ENCODE data around the gene LMNTD2.
A peak's percentile ranks its signal among the peaks of the same experiment; 100 is the strongest.

The LMNTD2 gene

GRCh38 chr11:590997-591396, 30.5 kb upstream of the LMNTD2 start:
- Histone ChIP-seq H3K27me3 (ENCODE audit: insufficient read depth, poor library complexity, severe bottlenecking) (no peaks in the 10 kb centered on the region), H3K4me3 (replicated peaks; ENCODE audit: insufficient read depth, low read length) (no peak overlapping the region), H3K27ac (replicated peaks) (no peak overlapping the region)
- TF ChIP-seq, protein P1, sequence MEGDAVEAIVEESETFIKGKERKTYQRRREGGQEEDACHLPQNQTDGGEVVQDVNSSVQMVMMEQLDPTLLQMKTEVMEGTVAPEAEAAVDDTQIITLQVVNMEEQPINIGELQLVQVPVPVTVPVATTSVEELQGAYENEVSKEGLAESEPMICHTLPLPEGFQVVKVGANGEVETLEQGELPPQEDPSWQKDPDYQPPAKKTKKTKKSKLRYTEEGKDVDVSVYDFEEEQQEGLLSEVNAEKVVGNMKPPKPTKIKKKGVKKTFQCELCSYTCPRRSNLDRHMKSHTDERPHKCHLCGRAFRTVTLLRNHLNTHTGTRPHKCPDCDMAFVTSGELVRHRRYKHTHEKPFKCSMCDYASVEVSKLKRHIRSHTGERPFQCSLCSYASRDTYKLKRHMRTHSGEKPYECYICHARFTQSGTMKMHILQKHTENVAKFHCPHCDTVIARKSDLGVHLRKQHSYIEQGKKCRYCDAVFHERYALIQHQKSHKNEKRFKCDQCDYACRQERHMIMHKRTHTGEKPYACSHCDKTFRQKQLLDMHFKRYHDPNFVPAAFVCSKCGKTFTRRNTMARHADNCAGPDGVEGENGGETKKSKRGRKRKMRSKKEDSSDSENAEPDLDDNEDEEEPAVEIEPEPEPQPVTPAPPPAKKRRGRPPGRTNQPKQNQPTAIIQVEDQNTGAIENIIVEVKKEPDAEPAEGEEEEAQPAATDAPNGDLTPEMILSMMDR (IDR thresholded peaks at IDR 0.05; ENCODE audit: insufficient read depth, low read length), result no peak
- TF ChIP-seq, protein P2, sequence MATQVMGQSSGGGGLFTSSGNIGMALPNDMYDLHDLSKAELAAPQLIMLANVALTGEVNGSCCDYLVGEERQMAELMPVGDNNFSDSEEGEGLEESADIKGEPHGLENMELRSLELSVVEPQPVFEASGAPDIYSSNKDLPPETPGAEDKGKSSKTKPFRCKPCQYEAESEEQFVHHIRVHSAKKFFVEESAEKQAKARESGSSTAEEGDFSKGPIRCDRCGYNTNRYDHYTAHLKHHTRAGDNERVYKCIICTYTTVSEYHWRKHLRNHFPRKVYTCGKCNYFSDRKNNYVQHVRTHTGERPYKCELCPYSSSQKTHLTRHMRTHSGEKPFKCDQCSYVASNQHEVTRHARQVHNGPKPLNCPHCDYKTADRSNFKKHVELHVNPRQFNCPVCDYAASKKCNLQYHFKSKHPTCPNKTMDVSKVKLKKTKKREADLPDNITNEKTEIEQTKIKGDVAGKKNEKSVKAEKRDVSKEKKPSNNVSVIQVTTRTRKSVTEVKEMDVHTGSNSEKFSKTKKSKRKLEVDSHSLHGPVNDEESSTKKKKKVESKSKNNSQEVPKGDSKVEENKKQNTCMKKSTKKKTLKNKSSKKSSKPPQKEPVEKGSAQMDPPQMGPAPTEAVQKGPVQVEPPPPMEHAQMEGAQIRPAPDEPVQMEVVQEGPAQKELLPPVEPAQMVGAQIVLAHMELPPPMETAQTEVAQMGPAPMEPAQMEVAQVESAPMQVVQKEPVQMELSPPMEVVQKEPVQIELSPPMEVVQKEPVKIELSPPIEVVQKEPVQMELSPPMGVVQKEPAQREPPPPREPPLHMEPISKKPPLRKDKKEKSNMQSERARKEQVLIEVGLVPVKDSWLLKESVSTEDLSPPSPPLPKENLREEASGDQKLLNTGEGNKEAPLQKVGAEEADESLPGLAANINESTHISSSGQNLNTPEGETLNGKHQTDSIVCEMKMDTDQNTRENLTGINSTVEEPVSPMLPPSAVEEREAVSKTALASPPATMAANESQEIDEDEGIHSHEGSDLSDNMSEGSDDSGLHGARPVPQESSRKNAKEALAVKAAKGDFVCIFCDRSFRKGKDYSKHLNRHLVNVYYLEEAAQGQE (IDR thresholded peaks at IDR 0.05; ENCODE audit: insufficient replicate concordance, low read depth), result no peak
- TF ChIP-seq POLR2AphosphoS5 (IDR thresholded peaks at IDR 0.05; ENCODE audit: low read depth) (no peak), SPI1 (IDR thresholded peaks at IDR 0.05; ENCODE audit: borderline replicate concordance, low read depth) (no peak), GABPA (IDR thresholded peaks at IDR 0.05; ENCODE audit: low read depth) (no peak)
- DNase-seq (ENCODE audit: low read depth in 1 of 2, low spot score in 1 of 2), result no peak

DNA sequence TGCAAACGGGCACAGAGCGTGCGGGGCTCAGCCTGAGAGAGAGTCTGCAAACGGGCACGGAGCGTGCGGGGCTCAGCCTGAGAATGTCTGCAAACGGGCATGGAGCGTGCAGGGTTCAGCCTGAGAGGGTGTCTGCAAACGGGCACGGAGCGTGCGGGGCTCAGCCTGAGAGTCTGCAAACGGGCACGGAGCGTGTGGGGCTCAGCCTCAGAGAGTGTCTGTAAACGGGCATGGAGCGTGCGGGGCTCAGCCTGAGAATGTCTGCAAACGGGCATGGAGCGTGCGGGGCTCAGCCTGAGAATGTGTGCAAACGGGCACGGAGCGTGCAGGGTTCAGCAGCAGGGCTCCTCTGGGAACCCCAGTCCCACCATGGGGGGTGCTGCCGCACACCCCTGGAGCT, 29.3 kb upstream of the LMNTD2 start:
- no peak overlapping the region for H3K4me3 ChIP-seq (replicated peaks; ENCODE audit: insufficient read depth, low read length)
- DNase-seq (ENCODE audit: low read depth in 1 of 2, low spot score in 1 of 2), result no peak
- H3K27ac ChIP-seq (replicated peaks), result no peak overlapping the region
- no peaks in the 10 kb centered on the region for H3K27me3 ChIP-seq (ENCODE audit: insufficient read depth, poor library complexity, severe bottlenecking)
- TF ChIP-seq, protein P2 (IDR thresholded peaks at IDR 0.05; ENCODE audit: insufficient replicate concordance, low read depth), result no peak
- TF ChIP-seq SPI1 (IDR thresholded peaks at IDR 0.05; ENCODE audit: borderline replicate concordance, low read depth), result no peak
- TF ChIP-seq, protein P1 (IDR thresholded peaks at IDR 0.05; ENCODE audit: insufficient read depth, low read length), result no peak
- no peak for TF ChIP-seq POLR2AphosphoS5 (IDR thresholded peaks at IDR 0.05; ENCODE audit: low read depth)
- TF ChIP-seq GABPA (IDR thresholded peaks at IDR 0.05; ENCODE audit: low read depth), result no peak

- peak; percentile 92 to 93 for DNase-seq (ENCODE audit: low read depth in 1 of 2, low spot score in 1 of 2)
- Histone ChIP-seq H3K27me3 (ENCODE audit: insufficient read depth, poor library complexity, severe bottlenecking) (no peaks in the 10 kb centered on the region), H3K27ac (replicated peaks) (peak overlapping the region; percentile 53), H3K4me3 (replicated peaks; ENCODE audit: insufficient read depth, low read length) (no peak overlapping the region)
- TF ChIP-seq POLR2AphosphoS5 (IDR thresholded peaks at IDR 0.05; ENCODE audit: low read depth) (no peak; the same call in 1 of the 2 replicates), GABPA (IDR thresholded peaks at IDR 0.05; ENCODE audit: low read depth) (peak; percentile 66), SPI1 (IDR thresholded peaks at IDR 0.05; ENCODE audit: borderline replicate concordance, low read depth) (peak; percentile 51; the same call in 1 of the 2 replicates)
- TF ChIP-seq, protein P2 (IDR thresholded peaks at IDR 0.05; ENCODE audit: insufficient replicate concordance, low read depth), result no peak
- TF ChIP-seq, protein P1 (IDR thresholded peaks at IDR 0.05; ENCODE audit: insufficient read depth, low read length), result no peak
Observed at GRCh38 chr11:587978-588380, 27.4 kb upstream of the LMNTD2 start.
